GM12873 (cell line): ENCODE data around the gene FEM1C.

Source experiments
- CTCF ChIP-seq: IDR thresholded peaks from 2 replicates; pipeline ENCODE4 v1.5.1; 2012; ENCODE audit warnings: low read depth, mild to moderate bottlenecking, moderate library complexity, low read length, control low read depth; ENCODE audit not compliant: insufficient read depth; ENCODE audit errors: missing control alignments

The FEM1C gene

GRCh38 chr5:115487756-115488155, 56.8 kb downstream of the FEM1C start:
- no peak for TF ChIP-seq CTCF

GRCh38 chr5:115487168-115487567, 57.4 kb downstream of the FEM1C start:
- no peak for TF ChIP-seq CTCF

- TF ChIP-seq CTCF = no peak
These were observed 57.8 kb downstream of the FEM1C start for GRCh38 chr5:115486728-115487127.

- no peak for TF ChIP-seq CTCF
These were observed 60.2 kb downstream of the FEM1C start for GRCh38 chr5:115484368-115484767.

DNA sequence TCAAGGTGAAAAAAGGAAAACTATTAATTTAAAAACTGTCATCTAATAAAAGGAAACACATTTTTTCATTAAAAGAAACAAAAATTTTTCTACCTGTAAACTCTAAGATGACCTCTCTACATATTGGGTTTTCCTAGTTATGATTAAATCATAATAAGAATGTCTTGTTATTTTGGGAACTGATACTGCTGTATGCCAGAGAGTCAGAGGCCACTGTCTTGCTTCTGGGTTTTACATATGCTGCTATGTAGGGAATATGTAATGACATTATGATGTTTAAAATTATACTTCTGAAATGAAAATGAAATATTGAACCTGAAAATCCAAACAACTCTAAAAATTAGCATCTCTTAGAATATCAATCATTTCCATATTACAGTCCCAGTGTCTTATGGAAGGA, 63.7 kb downstream of the FEM1C start:
- no peak for TF ChIP-seq CTCF

DNA sequence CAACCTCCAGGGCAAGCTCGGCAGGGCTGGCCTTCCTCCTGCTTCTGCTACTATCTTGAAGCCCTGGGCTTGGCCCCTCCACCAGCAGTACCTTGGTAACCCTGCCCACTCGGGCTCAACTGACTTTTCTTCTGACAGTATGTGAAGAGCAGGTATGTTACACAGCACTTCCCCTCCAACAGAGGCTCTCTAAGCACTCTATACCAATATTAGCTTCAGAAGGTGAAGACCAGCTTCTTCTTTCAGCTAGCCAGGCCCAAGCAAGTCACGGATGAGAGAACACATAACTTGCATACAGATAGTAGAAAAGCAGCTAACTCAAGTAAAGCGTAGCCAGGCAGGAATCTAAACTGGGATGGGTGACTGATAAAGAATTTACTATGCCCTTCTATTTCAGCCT, 64.3 kb downstream of the FEM1C start:
- no peak for TF ChIP-seq CTCF

- TF ChIP-seq CTCF = no peak
These were observed 66.3 kb downstream of the FEM1C start for GRCh38 chr5:115478281-115478680.

- TF ChIP-seq CTCF = no peak
These were observed 67.0 kb downstream of the FEM1C start for GRCh38 chr5:115477581-115477980.
